HG02973 (cell line): ENCODE measurements around the gene PTPN5.
A peak's percentile ranks its signal among the peaks of the same experiment; 100 is the strongest.

Experiments used
- ATAC-seq: cut with Tn5 transposase; IDR thresholded peaks from one replicate; pipeline ENCODE4 v1.9.1; 2021; ENCODE audit warnings: moderate library complexity; ENCODE audit not compliant: unreplicated experiment

Gene PTPN5

DNA sequence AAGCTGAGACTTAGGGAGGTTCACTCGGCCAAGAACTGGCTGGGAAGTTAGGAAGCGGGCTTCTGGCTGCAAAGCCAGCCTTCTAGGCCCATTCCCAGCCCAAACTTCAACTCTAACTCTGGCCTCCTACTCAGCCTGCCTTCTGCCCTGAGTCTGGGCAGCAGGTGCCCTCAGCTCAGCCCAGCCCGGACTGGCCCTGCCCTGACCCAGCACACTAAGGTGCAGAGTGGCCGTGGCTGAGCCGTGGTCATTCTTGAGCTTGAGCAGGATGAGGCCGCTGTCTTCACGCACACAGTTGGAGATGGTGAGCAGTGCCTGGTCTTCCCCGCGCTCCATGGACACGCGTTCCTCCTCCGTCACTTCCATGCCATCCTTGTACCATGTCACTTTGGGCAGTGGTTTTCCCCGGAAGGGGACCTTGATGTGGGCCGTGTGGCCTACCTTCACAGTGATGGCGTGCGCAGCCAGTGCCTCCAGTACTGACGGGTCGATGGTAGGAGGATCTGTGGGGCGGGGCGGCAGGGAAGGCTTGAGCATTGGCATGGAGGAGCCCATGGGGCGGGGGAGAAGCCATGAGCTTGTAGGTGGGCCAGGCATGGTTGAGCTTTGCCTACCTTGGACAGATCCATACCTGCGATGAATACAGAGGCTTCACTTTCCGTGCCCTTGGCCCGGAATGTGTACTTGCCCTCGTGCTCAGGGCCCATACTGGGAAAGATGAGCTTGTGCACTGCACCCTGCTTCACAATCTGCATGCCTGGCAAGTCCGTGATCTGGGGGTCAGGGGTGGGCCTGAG lies 77.8 kb downstream of the PTPN5 start:
- ATAC-seq: no peak

DNA sequence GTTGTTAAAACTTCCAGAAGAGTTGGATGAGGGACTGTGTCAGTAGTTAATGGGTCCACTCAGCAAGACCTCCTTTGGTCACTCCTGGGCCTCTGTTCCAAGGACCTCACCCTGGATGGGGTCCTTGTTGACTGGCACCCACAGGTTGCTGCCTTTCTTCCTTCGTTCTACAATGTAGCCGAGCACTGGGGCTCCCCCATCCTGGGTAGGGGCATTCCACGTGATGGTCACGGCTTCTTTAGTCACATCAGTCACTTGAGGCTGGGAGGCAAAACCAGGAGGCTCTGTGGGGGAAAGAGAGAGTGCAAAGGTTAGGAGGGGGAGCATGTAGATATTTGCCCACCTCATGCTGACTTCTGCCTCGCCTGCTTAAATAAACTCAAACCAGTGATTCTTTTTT lies 81.1 kb downstream of the PTPN5 start:
- ATAC-seq: no peak

DNA sequence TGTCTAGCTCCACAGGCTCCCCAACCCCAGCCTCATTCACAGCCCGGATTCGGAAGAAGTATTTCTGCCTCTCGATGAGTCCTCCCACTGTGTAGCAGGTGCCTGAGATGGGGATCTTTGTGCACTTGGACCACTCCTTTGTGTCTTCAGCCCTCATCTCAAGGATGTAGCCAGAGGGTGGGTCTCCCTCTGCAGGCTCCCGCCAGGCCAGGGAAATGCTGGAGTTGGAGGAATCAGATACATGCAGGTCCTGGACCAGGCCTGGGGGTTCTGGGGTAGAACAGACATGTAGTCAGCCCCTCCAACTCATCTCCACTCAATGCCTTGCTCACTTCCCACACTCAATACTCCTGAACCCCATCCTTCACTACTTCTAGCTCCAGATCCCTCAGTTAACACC lies 82.2 kb downstream of the PTPN5 start:
- no peak for ATAC-seq

DNA sequence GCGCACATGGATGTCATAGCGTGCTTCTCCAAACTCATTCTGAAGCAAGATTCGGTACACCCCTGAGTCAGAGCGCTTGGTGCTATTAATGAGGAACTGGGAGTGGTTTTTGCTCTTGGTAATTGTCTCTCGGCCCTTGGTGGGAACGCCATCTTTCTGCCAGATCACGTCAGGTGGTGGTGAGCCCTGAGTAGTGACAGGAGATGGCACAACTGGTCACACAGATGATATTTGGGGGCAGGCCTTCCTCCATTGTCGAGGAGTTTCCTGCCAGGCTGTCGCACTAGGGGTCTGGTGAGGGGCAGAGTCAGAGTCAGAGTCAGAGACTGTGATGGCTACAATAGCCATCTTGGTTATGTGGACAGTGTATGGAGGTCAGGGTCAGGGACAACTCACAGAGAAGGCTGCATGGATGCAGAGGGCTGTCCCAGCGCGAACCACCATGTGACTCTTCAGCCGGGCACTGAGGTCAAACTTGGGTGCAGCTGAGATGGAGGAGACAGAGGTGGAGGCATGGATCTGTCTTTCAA lies 83.7 kb downstream of the PTPN5 start:
- no peak for ATAC-seq

DNA sequence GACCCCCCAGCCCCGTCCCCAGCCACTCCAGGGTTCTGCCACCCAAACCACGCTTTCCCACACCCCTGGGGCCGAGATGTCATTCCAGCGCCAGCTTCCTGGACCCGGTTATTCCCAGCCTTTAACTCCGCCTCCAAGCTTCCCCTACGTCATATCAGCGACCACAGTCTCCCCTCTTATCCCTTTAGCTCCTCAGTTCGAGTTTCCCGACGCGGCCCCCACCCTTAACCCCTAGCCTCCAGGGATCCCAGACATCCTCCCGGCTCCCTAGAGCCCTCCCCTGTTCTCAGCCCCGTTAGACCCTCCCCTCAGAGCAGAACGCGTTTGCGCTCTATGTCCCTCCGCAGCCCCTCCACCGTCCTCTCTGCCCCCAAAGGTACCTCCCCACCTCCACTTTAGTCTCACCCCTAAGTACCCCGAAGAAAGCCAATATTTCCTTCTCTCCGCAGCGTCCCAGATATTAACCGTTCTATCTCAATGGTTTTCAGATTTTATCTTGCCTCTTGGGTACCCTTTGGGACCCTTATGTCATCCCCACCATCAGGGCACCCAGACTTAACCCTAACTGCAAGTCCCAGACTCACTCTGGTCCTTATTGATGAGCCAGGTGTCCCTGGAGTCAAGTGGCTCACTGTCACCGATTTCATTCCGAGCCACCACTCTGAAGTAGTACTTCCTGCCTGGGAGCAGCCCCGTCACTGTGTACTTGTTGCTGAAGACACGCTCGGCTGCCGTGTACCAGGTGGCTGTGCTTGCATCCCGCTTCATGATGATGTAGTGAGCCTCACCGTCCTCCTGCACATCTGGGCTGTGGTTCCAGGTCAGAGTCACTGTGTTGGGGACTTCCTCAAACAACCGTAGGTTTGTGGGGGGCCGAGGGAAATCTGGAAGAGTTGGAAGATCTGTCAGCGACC lies 85.0 kb downstream of the PTPN5 start:
- ATAC-seq: no peak

DNA sequence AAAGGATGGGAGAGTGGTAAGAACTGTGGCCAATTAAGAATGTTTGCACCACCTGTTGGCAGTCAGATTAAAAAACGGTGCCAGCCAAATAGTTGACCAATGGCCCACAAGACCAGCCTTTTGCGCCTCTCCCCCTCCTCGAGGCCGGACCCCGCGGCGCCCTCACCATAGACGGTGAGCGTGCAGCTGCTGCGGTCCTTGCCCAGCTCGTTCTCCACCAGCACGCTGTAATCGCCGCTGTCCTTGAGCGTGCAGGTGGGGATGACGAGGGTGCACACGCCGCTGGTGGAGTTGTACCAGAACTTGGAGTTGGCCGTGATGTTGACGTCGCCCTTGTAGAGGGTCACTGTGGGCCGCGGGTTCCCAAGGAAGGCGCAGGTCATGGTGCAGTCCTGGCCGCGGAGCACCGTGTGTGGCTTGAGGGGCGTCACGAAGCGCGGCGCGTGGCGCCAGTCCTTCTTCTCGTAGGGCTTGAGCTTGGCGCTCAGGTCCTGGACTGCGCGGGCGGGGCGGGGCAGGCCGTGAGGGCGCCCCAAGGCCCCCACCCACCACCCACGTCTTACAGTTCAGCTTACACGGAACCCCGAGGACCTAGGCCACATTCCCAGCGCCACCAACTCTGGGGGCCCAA lies 85.8 kb downstream of the PTPN5 start:
- ATAC-seq: no peak

DNA sequence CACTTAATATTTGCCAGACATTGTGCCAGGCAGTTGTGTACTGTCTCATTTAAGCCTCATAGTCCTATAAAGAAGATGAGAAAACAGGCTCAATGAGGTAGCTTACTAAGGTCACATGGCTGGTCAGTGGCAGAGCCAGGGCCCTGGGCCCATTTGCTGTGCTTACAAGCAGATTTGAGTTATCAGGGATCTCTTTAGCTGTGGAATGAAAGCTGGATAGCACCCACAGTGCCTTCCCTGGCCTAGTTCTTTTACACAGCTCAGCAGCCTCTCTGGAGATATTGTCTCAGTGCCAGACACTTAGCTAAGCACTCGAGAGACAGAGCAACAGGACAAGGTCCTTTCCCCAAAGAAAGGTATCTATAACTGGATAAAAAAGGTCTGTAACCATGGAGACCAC lies 86.9 kb downstream of the PTPN5 start:
- no peak for ATAC-seq

DNA sequence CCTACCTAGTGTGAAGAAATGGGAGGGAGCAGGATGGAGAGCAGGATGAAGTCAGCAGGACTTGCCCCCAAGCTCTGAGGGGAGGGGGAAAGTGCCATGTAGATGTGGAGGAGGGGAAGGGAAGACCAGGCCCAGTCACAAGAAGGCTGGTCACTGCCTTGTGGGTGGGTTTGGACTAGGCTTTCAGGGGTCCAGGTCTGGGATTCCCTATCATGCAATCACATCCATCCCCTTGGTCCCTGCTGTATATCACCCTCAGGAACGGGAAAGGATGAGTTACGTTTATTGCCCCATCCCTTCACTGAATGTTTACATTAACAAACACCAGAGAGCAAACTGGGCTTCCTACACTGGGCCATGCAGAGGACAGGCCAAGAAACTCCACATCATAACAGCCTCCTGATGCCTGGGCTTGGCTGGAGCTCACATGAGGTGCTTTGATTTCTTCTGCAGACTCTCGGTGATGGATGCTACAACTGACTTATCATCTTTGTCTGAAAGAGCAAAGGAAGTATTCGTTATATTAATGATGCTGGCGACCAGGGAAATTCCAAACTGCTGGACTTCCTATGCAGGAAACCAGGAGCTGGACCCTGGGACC lies 87.5 kb downstream of the PTPN5 start:
- no peak for ATAC-seq

DNA sequence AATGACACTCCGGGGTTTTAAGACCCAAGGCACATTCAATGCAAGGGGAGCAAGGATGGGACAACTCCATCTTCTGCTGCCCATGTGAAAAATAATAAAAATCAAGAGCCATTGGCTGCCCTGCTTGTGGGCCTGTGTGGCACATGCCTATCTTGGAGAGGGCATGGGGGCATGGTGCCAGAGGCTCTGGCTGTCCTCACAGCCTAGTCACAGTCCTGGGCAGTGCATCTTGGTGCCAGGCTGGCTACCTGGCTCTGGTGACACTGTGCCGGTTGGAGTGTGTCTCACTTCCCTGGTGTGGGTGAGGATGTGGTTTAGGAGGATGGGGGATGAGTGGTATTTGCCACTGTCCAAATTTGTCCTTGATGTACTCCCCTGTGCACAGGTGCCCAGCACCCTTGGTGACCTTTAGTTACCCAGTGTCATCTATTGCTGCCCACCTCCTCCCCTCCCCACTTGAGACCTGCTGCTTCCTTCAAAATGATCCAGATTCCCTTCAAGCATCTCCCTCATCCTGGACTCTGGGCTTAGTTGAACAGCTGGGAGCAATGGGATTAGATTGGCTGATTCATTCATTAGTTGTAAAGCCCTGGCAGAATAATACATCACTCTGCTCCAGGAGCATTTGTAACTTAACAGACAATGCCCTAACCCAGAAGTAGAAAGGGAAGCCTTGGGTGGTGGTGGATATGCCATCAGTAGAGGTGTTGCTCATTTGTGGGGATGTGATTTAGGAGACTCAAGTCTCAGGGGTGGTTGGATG lies 88.4 kb downstream of the PTPN5 start:
- no peak for ATAC-seq

DNA sequence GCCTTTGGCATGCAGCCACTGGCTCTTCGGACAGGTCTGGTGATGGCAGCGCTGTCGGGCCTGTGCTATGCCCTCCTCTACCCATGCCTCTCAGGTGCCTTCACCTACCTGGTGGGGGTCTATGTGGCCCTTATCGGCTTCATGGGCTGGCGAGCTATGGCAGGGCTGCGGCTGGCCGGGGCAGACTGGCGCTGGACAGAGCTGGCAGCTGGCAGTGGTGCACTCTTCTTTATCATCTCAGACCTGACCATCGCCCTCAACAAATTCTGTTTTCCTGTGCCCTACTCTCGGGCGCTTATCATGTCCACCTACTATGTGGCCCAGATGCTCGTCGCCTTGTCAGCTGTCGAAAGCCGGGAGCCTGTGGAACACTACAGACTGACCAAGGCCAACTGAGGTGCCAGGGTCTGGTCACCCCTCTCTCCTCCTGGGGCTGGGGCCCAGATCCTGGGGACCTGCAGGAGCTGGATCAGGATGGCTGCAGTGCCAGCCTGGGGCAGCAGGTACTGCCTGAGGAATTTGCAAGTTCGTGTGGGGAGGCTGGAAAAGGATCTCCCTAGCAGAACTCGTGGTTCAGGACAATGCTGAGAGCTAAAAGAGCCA lies 89.9 kb downstream of the PTPN5 start:
- no peak for ATAC-seq

DNA sequence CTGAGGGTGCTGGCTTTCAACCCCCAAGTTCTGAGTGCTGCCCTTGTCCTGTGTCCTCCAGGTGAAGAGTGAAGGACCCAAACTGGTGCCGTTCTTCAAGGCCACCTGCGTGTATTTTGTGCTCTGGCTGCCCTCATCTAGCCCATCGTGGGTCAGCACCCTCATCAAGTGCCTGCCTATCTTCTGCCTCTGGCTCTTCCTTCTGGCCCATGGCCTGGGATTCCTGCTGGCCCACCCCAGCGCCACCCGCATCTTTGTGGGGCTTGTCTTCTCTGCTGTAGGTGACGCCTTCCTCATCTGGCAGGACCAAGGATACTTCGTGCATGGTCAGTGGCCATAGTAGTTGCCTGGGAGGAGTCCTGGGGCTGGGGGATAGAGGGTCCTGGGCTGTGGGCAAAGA lies 90.7 kb downstream of the PTPN5 start:
- ATAC-seq: no peak

DNA sequence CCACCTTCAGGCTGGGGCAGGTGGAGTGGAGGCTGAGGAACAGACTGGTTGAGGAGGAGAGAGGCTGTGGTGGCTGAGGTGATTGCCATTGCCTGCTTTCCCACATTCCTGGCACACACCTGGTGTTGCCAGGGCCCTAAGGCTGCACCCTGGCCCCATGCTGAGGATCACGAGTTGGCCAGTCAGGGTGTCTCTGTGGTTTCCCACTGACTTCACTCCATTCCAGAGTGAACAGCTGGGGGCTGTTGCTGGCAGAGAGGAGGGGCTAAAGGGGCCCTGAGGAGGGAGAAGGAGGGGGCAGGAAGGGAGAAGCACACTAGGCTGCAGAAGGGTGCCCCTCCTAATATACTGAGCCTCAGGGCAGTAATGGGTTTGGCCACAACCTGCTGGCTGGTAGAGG lies 91.2 kb downstream of the PTPN5 start:
- no peak for ATAC-seq

DNA sequence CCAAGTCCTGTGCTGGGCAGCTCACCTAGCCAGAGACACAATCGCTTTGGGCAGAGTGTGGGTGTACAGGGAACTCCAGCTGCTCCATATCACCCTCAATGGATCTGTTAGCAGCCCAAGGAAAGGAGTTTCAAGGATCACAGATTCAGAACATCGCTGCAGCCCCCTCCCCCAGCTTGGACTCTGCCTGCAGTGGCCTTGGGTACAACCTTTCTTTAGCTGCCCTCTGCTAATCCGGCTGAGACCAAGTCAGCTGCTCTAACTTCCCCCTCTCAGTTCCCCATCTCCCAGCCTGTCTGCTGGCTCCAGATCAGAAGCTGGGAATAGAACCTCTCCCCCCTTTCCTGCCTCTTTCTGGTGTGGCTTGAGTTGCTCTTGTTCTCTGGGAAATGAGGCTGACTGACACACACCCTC lies 91.7 kb downstream of the PTPN5 start:
- no peak for ATAC-seq

DNA sequence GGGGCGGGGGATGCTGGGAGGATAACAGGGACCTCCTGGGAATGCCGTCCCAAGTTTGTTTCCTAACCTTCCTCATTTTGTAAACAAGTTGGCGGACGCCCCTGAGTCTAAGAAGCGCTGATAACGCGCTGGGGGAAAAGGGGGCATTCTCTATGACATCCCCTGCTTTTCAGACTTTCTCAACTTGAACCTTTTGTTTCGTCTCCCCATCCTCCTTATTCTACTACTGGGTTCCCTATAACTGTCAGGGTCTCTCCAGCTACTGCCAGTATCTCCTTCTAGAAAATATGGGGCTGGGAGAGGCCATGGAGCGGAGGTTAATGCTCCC lies 92.4 kb downstream of the PTPN5 start:
- no peak for ATAC-seq

DNA sequence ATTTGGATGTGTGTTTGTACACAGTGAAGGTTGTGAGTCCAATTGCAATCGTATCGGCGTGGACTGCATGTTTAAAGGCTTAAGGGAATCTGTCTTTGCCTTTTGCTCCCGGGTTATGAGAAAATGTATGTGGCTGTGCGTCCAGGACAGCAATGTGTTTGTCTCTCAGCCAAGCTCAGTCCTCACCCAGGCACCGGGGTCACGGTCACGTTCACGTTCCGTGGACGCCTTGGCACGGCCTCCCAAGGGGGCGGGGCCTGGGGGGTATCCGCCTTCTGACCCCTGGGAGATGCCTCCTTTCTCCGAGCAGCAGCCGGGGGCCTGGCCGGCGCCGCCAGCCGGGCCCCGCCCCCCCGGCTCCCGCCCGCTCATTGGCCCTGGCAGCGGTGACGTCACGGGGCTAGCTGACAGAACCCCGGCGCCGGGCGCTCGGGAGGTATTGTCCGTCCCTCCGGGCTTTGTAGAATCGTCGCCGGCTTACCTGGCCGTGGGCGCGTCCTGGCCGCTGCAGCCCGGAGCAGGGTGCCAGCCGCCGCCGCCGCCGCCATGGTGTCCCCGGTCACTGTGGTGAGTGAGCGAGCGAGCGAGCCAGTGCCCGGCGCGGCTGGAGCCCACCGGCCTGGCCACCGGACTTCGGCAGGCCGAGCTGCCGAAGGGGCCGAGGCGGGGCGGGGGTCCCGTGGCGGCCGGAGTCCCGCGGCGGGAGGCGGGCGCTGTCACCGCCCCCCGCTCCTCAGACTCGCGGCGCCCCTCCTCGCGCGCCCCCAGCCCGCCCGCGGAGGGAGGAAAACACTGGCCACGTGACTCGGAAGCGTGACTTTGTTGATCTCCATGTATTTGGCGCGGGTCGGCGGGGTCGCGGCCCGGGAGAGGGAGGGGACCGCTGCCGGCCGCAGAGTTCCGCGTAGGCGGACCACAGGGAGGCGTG lies 93.0 kb downstream of the PTPN5 start, which contains the start of gene TMEM86A:
Gene TMEM86A (plus strand): TSS at position 439 of the 928 bp plus-strand sequence. CDS start 108 bp downstream, at position 547.
- ATAC-seq: peak; percentile 90

DNA sequence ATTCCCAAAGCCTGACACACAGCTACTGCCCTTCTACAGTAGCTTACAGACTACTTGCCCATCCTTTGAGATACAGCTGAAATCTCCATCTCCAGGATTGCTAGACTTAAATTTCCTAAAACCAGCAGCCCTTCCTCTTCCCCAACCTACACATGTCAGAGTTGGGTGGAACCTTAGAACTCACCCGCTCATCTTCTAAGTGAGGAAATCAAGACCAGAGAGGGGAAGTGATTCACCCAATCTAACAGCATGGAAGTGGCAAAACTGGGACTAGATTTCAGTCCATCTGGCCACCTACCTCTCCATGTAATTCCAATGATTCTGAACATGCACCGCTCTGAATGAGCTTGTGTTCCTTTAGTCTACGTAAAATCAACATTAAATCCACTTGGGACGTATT lies 94.0 kb downstream of the PTPN5 start:
- no peak for ATAC-seq

DNA sequence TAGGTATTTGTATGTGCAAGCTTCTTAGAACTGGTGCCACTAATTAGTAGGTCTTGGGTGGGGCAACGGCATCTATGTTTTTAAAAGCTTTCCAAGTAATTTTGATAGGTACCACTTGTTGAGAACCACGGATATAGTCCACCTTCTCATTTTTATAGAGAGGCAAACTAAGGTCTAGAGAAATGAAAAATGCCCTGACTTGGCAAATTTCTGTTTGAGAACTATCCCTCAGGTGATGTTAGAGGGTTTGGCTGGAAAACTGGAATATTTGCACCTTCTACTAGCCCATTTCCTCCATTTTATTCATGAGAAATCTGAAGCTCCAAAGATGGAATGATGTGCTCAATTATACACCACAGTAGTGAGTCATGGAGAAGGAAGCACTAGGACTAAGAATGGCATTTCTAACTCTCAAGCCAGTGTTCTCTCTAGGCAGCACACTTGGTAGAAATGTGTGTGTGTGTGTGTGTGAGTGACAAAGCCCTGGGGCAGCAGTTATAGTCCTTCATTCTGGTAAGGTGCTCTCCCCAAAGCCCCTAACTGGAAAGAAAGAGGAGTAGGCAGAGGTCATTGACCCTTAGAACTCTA lies 94.9 kb downstream of the PTPN5 start:
- no peak for ATAC-seq

DNA sequence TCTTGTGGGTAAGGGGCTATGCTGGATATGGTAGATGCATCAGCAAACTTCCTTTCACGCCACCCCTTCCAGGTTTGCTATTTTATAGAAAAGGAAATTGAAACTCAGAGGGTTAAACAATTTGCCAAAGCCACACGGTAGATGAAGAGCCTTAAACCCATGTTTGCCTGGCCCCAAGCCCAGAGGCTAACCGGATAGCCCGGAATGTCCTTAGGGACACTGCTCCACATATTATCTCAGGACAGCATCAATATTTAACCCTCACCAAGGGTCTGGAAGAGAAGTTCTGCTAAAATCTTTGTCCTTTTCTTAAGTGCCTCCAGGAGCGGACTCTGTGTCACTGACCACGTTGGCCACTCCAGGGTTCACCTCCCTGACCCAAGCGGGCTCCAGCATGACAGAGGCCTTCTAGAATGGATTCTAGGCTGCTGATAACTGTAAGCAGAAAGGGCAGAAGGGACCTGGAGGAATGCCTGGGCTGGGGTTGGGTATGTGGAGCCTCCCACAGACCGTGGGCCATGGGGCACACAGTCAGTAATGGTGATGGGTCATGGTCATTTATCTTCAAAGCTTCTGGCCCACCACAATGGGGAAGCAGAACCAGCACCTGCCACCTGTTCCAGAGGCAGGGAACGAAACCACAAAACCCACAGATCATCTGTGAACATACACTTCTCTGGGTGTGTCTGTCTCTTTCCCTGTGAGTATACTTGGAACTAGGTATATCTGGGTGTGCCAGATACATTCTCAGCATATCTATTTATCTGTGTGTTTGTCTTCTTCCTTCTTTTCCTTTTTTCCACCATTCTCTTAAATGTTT lies 98.4 kb downstream of the PTPN5 start:
- no peak for ATAC-seq
